ENCODE data around the gene HOMER3. TPM values are rescaled to one million over a fixed set of nuclear protein-coding genes. Genes with fewer than 3 reads are reported as not detected.

HOMER3 gene
- polyA plus RNA-seq, 1 donor from 2014 or later = 83.6 TPM

GRCh38 chr19:18896421-18896841 lies 44.6 kb downstream of the HOMER3 start:
- H3K9me2 ChIP-seq (ENCODE audit: insufficient read depth, low read length) = no peaks in the 10 kb centered on the region
- TF ChIP-seq RAD21 (conservative IDR thresholded peaks at IDR 0.05) (no peak), CTCF (IDR thresholded peaks at IDR 0.05; ENCODE audit: poor library complexity, severe bottlenecking) (peak; percentile 19), POLR2AphosphoS5 (IDR thresholded peaks at IDR 0.05) (no peak), EP300 (conservative IDR thresholded peaks at IDR 0.05; ENCODE audit: poor library complexity, severe bottlenecking) (no peak), EZH2 (IDR thresholded peaks at IDR 0.05; ENCODE audit: borderline replicate concordance, insufficient read depth, low read length, poor library complexity, severe bottlenecking) (no peak), MXI1 (conservative IDR thresholded peaks at IDR 0.05; ENCODE audit: poor library complexity, severe bottlenecking) (no peak)
- H3K4me2 ChIP-seq (ENCODE audit: low read length) = no peak overlapping the region
- H4K20me1 ChIP-seq (ENCODE audit: insufficient read depth) = no peaks in the 10 kb centered on the region
- H3K4me3 ChIP-seq (ENCODE audit: low read length) = peak overlapping the region; percentile 61
- no peaks in the 10 kb centered on the region for H3F3A ChIP-seq (ENCODE audit: insufficient read depth, low read length, poor library complexity, severe bottlenecking)
- H3K36me3 ChIP-seq (ENCODE audit: insufficient read depth, low read length) = no peaks in the 10 kb centered on the region
- peak overlapping the region; percentile 49 for H3K9ac ChIP-seq (ENCODE audit: low read length)
- no peak overlapping the region for H2AFZ ChIP-seq (ENCODE audit: low read depth, low read length)
- H3K9me3 ChIP-seq (ENCODE audit: low read length) = no peaks in the 10 kb centered on the region
- no peak overlapping the region for H3K27ac ChIP-seq (ENCODE audit: low read length)
- H3K79me2 ChIP-seq (replicated peaks; ENCODE audit: insufficient read depth, low read length) = peaks cover 18% of the 10 kb centered on the region
- H3K27me3 ChIP-seq (ENCODE audit: insufficient read depth, low read depth, low read length) = no peaks in the 10 kb centered on the region

GRCh38 chr19:18895824-18896341 lies 45.1 kb downstream of the HOMER3 start, which contains the start of gene CERS1:
CERS1 (minus strand) TSS chr19:18896158; CDS start chr19:18896072, 86 bp downstream.
- H3K27ac ChIP-seq (ENCODE audit: low read length) = peak within 1 kb of the TSS; percentile 83
- H3K9ac ChIP-seq (ENCODE audit: low read length) = peak within 1 kb of the TSS; percentile 89
- no peak within 1 kb of the TSS for H2AFZ ChIP-seq (ENCODE audit: low read depth, low read length)

More at GRCh38 chr19:18895824-18896341, 45.1 kb downstream of the HOMER3 start, which contains the start of gene CERS1:
- no peak for TF ChIP-seq CTCF (IDR thresholded peaks at IDR 0.05; ENCODE audit: poor library complexity, severe bottlenecking)
- TF ChIP-seq MXI1 (conservative IDR thresholded peaks at IDR 0.05; ENCODE audit: poor library complexity, severe bottlenecking) = no peak
- no peak for TF ChIP-seq SMC3 (conservative IDR thresholded peaks at IDR 0.05; ENCODE audit: poor library complexity)
- no peak for TF ChIP-seq REST (IDR thresholded peaks at IDR 0.05; ENCODE audit: borderline replicate concordance)
- no peak for TF ChIP-seq RAD21 (conservative IDR thresholded peaks at IDR 0.05)
- TF ChIP-seq EZH2 (IDR thresholded peaks at IDR 0.05; ENCODE audit: borderline replicate concordance, insufficient read depth, low read length, poor library complexity, severe bottlenecking) = no peak
- TF ChIP-seq POLR2AphosphoS5 (IDR thresholded peaks at IDR 0.05) = peak; percentile 75
- Histone ChIP-seq H3K4me2 (ENCODE audit: low read length) (peak within 1 kb of the TSS; percentile 92), H3K9me3 (ENCODE audit: low read length) (no peaks in the 10 kb centered on the region), H3F3A (ENCODE audit: insufficient read depth, low read length, poor library complexity, severe bottlenecking) (no peaks in the 10 kb centered on the region), H4K20me1 (ENCODE audit: insufficient read depth) (no peaks in the 10 kb centered on the region), H3K27me3 (ENCODE audit: insufficient read depth, low read depth, low read length) (no peaks in the 10 kb centered on the region), H3K4me3 (ENCODE audit: low read length) (peak within 1 kb of the TSS; percentile 98), H3K36me3 (ENCODE audit: insufficient read depth, low read length) (no peaks in the 10 kb centered on the region), H3K9me2 (ENCODE audit: insufficient read depth, low read length) (no peaks in the 10 kb centered on the region), H3K79me2 (replicated peaks; ENCODE audit: insufficient read depth, low read length) (peaks cover 18% of the 10 kb centered on the region)
